SIG-M5 (cell line): ENCODE data around the gene TMEM150B.
A peak's percentile ranks its signal among the peaks of the same experiment; 100 is the strongest.

Experiments
- DNase-seq: peaks from one replicate; lab custom pipeline; 2025; lab: John Stamatoyannopoulos, UW

TMEM150B gene

DNA sequence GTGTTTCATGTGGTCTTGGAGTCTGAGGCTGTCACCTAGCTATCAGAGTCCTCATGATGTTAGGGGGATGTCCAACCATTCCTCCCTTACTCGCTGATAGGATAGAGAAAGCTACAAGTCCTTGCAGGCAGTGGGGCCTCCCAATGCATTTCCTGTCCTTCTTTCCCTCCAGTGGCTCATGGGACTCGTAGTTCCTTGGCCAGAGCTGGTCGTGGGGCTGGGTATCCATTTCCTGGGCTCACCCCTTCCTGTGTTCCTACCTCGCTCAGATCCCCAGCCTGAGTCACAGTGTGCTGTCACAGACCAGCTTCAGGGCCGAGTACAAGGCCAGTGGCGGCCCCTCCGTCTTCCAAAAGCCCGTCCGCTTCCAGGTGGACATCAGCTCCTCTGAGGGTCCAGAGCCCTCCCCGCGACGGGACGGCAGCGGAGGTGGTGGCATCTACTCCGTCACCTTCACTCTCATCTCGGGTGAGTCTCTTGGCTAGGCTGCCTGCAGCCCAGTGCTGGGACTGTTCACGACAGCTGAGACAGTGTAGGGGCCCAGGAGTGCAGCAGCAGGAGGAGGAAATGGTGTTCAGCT, 19.1 kb downstream of the TMEM150B start:
- DNase-seq, result no peak

DNA sequence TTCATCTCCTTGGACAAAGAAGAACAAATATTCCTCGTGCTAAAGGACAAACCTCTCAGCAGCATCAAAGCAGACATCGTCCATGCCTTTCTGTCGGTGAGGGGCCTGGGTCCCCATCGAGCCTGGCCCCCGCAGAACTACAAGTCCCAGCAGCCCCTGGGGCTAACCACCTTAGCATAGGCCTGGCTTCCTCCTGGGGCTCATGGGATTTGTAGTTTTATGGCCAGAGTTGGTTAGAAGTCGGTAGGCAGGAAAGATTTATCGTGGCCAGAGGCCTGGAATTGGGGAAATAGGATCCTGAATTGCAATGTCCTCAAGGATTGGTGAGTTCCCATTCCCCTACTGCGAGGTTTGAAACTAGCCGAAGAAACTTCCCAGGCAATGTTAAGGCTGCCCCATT, 19.6 kb downstream of the TMEM150B start:
- no peak for DNase-seq

DNA sequence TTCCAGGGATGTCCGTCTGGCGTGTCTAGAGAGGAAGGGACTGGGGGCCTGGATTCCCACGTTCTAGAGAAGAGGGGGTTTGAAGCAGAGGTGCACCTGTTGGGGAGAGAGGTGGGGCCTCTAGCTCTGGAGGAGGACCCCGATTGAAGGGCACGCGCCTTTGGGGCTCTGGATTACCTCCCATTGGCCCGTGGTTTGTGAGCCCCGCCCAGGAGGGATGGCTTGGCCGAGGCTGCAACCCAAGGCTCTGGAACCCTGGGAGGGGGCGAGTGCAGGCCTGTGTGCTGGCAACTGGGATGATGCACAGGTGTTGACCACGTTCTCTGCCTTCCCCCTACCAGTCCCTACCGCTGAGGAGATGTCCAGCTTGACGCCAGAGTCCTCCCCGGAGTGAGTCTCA, 20.2 kb downstream of the TMEM150B start:
- no peak for DNase-seq

DNA sequence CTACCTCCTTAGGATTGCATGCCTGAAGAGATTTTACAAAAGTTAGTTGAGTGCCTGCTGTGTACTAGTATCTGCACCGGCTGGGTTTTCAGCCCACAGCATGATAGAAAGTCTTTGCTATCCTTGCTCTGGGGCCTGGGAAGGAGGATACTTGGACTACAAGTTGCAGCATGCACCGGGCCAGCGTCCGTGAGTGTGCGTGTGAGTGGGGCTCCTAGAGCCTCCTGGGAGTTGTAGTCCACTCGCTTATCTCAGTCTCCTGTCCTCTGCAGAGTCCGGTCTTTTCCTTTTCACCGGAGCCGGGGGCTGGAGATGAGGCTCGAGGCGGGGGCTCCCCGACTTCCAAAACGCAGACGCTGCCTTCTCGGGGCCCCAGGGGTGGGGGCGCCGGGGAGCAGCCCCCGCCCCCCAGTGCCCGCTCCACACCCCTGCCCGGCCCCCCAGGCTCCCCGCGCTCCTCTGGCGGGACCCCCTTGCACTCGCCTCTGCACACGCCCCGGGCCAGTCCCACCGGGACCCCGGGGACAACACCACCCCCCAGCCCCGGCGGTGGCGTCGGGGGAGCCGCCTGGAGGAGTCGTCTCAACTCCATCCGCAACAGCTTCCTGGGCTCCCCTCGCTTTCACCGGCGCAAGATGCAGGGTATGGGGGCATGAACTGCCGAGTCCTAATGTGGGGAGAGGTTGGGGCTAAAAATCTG, 20.7 kb downstream of the TMEM150B start:
- DNase-seq, result no peak

DNA sequence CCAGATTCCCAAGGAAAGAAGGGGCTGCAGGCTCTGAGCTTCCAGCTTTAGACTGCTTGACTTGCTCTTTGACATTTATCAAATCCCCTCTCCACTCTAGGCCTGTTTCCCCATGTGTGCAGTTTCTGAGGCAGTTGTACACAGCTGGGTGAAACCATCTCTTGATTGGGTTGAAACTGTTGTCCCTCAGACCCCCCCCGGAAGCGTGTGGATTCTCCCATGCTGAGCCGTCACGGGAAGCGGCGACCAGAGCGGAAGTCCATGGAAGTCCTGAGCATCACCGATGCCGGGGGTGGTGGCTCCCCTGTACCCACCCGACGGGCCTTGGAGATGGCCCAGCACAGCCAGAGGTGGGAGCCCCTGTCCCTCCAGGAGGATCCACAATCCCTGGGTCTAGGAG, 21.7 kb downstream of the TMEM150B start:
- no peak for DNase-seq

DNA sequence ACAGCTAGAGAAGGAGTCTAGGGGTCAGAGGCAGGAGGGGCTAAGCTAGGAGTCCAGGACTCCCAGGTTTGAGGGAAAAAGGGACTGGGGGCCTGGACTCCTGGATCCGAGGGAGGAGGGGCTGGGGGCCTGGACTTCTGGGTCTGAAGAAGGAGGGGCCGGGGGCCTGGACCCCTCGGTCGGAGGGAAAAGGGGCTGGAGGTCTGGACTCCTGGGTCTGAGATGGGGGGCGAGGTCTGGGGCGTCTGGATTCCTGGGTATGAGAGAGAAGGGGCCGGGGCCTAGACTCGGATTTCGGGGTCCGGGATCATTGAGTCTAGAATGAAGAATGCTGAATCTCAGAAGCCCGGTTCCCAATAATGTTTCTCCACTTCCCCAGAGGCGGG, 22.8 kb downstream of the TMEM150B start:
- DNase-seq, result no peak

DNA sequence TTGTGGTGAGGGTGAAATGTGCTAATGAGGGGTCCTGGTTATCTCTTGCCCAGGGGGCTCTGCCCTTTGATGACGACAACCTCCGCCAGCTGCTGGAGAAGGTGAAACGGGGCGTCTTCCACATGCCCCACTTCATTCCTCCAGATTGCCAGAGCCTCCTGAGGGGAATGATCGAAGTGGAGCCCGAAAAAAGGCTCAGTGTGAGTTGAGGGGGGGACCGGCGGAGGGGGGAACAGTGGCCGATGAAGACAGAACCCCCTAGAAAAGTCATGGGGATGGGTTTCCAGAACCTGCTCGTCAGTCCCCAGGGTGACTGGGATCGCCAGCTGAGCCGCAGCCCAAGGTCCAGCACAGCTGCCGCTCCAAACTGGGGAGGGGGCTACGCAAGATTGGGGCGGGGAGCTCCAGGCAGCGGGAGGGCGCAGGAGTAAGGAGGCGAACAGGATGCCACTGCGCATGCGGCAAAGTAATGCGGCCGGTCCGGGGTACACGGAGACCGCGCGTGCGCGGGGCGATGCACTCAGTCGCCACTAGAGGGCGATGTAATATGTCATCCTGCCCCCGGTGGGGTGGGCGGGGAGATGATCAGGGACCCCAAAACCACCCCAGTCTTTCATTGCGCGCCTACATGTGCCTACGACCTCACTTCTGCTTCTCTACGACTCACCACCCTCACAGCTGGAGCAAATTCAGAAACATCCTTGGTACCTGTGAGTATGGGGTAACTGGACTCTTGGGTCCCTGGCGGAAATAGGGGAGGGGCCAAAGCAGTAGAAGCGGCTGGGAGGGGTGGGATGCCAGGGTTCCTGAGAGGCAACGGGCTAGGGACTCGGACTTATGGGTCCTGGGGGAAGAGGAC, 23.5 kb downstream of the TMEM150B start:
- DNase-seq, result no peak

DNA sequence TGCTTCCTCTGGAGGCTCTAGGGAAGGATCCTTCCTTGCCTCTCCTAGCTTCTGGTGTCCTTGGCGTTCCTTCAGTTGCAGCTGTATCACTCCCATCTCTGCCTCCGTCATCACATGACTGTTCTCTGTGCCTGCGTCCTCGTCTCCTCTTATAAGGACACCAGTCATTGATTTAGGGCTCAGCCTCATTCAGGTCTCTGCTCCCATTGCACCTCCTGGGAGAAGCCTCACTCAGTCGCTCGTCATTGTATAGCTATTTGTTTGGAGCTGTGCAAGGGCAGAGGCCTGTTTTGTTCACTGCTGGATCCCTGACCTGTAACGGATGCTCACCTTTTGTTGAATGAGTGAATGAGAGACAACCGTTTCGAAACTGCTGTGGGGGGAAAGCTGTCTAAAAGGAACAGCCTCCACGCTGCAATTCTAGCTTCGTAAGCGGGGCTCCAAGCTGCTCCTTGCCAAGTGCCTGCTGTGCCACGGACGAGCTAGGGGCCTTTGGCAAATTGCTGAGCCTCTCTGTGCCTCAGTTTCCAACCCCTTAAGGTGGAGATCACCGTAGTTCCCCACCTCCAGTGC, 24.2 kb downstream of the TMEM150B start:
- DNase-seq, result no peak

DNA sequence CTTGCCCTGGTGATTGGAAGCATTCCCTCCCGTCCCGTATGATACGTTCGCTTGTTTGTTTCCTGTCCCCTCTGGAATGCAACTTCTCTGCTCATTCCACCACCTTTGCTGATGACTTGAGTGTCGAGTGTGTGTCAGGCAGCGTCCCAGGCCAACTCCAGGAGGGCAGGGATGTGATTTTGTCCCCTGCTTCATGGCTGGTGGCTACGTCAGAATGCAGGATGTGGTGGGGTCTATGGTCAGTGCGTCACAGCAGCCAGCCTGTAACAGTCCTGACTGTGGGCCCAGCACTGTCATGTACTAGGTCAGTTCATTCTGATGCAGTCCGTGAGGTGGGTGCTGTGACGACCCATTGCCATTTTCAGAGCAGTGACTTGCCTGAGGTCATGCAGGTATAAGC, 25.1 kb downstream of the TMEM150B start:
- no peak for DNase-seq

DNA sequence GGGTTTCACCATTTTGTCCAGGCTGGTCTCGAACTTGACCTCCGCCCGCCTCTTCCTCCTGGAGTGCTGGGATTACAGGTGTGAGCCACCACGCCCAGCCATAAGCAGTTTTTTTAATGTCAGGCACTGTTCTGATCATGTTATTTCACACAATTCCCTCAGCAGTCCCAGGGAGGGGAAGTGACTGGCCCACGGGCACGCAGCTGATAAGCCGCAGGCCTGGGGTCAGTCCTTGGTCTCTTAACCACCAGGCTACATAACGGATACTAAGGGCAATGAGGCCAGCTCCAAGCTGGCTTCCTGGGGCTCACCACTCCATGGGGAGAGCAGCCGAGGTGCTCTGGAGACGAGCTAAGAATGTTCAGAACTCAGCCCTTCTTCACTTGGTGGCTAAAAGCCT, 27.9 kb downstream of the TMEM150B start:
- DNase-seq, result no peak

DNA sequence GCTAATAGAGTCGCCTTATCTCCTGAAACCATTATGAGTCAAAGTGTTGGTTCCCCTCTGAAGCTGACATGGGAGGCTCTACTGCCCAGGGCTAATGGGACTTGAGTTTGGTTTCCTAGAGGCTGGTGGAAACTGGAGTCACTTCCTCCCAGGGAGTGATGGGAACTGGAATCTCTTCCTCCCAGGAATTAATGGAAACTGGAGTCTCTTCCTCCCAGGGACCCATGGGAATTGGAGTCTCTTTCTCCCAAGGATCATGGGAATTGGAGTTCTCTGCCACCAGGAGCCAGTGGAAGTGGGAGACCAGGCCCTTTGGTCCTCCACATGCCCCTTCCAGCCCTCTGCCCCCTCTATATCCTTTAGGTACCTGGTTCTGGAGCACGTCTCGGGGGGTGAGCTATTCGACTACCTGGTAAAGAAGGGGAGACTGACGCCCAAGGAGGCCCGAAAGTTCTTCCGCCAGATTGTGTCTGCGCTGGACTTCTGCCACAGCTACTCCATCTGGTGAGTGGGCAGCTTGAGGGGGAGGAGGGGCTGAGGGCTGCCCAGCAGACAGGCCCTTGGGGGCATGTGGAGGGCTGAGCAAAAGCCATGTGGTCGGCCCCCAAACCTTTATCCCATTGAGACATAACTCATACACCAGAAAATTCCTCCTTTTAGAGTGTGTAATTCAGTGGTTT, 35.9 kb downstream of the TMEM150B start:
- no peak for DNase-seq

DNA sequence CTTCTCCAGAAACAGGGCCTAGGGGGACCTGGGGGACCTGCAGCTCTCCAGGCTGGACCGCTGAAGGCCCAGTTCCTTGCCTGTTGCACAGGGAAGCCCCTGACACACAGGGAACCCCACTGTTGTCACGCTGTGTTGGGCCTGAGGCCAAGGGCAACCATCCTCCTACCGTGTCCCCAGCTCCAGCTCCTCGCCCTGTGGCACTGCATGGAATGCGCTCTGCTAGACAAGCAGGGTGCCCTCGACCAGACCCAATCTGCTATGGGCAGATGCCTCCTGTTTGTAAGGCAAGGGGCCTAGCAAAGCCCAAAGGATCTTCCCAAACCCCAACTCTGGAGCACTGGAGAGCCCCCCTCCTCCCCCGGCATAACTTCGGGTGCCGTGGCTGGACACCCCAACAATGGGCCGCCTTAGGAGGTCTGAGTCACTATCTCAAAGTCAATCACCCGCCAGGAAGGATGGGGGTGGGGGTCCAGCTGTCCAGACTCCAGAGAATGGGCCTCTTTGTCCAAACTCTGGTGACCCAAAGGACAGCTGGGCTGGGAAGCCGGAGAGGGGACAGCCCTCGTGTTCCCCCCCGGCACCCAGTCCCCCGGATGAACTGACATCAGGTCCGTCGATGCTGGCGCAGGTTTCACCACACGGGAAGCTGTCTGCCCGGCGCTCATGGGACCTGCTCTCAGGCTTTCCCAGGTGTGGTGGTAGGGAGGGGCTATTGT, 37.6 kb downstream of the TMEM150B start:
- DNase-seq, result no peak

DNA sequence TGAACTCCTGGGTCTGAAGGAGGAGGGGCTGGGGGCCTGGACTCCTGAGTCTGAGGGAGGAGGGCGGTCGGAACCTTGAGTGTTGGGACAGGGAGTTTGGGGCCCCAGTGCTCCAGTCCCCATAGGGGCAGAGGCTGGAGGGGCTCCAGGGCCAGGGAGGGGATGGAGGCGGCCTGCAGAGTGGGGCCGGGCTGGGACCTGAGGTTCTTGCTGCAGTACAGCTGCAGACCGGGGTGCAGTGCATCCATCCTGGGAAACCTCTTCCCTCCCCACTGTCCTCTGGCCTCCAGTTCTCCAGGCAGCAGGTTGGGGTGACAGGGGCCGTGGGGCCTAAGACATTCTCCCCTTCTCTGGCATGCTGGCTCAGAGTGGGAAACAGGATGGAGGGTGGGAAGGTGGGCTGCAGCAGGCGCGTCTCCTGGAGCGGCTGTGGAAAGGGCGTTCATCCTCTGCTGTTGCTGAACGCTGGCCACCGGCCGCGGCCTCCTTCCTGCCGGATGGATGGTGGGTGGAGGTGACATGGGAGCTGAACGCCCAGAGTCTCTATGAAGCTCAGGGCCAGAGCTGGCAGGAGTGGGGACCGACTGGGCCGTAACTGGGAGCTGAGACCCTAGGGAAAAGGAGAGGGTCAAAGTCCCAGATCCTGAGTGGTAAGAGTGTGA, 39.8 kb downstream of the TMEM150B start:
- DNase-seq, result no peak

DNA sequence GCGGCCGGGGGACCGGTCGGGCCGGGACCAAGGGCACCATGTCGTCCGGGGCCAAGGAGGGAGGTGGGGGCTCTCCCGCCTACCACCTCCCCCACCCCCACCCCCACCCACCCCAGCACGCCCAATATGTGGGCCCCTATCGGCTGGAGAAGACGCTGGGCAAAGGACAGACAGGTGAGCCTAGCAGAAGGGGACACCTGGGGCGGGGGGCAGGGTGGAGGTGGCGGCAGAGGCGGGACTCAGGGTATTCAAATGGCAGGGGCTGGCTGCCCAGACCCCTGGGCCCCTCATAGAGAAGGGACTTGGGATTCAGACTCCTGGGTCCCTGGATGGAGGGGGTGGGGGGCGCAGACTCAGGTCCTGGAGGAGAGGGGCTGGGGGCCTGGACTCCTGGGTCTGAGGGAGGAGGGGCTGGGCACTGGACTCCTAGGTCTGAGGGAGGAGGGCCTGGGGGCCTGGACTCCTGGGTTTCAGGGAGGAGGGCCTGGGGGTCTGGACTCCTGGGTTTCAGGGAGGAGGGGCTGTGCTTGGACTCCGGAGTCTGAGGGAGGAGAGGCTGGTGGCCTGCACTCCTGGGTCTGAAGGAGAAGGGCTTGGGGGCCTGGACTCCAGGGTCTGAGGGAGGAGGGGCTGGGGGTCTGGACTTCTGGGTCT, 40.6 kb downstream of the TMEM150B start:
- DNase-seq, result no peak

DNA sequence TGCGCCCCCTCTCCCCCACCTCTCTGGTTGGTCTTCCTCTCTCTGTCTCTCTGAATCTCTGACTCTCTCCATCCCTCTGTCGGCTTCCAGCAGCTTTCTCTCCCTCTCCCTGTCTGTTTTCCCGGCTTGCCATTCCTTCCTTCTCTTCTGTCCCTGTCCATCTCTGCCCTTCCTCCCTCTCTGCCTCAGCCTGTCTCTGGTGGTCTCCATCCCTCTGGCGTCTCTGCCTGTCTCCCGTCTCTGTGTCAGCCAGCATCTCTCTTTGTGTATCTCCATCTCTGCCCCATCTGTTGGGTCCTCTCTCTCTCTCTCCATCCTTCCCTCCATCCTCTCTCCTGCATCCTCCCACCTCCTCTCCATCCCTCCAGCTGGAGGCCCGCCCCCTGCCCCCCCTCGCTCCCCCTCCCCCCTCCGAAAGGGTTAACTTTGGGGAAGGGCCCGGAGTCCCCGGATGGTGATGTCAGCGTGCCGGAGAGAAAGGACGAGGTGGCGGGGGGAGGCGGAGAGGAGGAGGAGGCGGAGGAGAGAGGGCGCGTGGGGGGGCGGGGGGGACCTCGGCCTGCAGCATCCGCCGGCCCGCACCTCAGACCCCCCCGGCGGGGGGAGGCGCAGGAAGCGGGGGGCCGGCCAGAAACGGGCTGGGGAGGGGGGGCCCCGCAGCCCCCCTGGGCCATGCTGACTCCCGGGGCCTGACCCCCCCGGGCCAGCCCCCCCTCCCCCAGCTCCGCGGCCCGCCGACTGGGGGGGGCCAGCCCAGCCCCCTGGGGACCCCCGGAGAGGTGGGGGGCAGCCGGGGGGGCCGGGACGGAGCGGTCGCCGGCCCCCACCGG, 41.4 kb downstream of the TMEM150B start, which contains the start of gene BRSK1:
BRSK1 (plus strand) TSS at position 450 of the 830 bp plus-strand sequence. CDS start 446 bp downstream, outside the sequence.
- DNase-seq, result no peak

DNA sequence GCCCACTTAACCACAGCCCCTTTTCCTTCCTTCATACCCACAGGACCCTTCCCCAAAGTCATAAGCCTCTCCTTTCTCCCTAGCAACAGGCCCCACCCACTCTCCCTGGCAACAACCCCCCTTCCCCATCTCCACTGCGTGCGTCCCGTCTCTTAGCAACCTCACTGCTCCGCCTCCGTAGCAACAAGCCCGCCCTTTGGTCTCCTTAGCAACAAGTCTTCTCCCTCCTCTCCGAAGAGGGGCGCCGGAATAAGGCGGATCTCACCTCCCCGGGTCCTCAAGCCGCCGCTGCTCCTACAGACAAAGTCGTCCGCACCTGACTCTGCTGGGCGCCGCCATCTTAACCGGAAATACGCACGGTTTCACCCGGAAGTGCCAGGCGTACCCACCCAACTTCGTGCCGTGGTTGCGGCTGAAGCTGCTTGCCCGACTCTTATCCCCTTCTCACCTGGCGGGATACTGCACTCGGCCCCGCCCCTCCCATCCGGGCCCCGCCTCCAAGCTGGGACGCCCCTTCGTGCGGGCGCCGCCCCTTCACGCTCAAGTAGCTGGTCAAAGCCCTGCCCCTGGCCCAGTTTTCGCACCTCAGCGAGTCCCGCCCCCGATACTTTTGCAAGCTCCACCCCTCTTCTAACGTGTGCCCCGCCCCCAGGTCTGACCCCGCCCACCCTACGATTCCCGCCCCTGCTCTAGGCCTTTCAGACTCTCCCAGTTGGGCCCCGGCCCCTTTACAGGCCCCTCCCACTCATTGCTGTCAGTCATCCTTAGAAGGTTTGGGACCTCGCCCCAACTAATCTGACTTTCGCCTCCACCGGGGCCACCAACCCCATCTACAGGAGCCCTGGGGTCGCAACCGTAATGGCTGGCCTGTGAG, 45.1 kb downstream of the TMEM150B start, which contains the start of gene HSPBP1:
HSPBP1 (minus strand) TSS at position 341 of the 874 bp plus-strand sequence. CDS start 502 bp downstream, outside the sequence.
- DNase-seq, result peak; percentile 61

DNA sequence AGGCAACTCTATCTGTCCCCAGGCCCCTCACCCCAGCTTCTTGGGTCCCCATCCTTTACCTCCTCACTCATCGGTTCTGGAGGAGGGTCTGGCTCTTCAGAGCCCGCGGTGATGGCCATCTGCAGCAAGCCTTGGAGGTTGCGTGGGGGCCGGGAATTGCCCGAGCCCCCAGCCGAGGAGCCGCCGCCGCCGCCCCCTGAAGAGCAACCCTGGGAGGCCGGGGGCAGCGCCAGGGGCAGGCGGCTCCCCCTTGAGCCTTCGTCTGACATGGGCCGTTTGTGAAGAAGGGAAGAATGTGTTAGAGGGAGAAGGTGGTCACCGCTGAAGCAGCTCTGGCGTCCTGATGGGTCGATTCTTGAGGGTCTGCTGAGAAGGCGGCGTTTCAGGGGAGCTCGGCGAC, 45.8 kb downstream of the TMEM150B start:
- DNase-seq, result no peak
